ENCODE data around the gene CLEC11A. TPM values are rescaled to one million over a fixed set of nuclear protein-coding genes. Genes with fewer than 3 reads are reported as not detected.

Gene CLEC11A
- total and polyA plus RNA-seq, 9 of the 15 experiments (the other 6 are each of a cell fraction or from before 2014, with no cell fraction given) = 0.39 to 43.9 (median 3.4) TPM

- peak; percentile 71 for TF ChIP-seq ZBTB40 (IDR thresholded peaks at IDR 0.05)
- TF ChIP-seq ZBTB40 (CRISPR knock-in tag; IDR thresholded peaks at IDR 0.05) = no peak
- TF ChIP-seq PTTG1 (tag; IDR thresholded peaks at IDR 0.05; ENCODE audit: low read depth) = no peak
- no peak; the same call in 1 of the 2 replicates for TF ChIP-seq NCOA1 (IDR thresholded peaks at IDR 0.05; ENCODE audit: low read depth)
- TF ChIP-seq ZNF668 (CRISPR knock-in tag; IDR thresholded peaks at IDR 0.05) = 0 out of 2 replicates have a peak, but pooled peaks have one; percentile 29
- TF ChIP-seq ZNF583 (CRISPR knock-in tag; IDR thresholded peaks at IDR 0.05) = no peak
- no peak for TF ChIP-seq ZNF280B (CRISPR knock-in tag; IDR thresholded peaks at IDR 0.05)
- TF ChIP-seq IFI16 (CRISPR knock-in tag; IDR thresholded peaks at IDR 0.05) = no peak
- TF ChIP-seq RBM15 (IDR thresholded peaks at IDR 0.05; ENCODE audit: insufficient read depth, low read length) = no peak
- no peak for TF ChIP-seq HOXB6 (CRISPR knock-in tag; IDR thresholded peaks at IDR 0.05; ENCODE audit: borderline replicate concordance)
- no peak for TF ChIP-seq ZC3H4 (CRISPR knock-in tag; IDR thresholded peaks at IDR 0.05; ENCODE audit: borderline replicate concordance)
- no peak for TF ChIP-seq ZNF143 (CRISPR knock-in tag; IDR thresholded peaks at IDR 0.05)
- no peak; the same call in 1 of the 2 replicates for TF ChIP-seq CREB3 (tag; conservative IDR thresholded peaks at IDR 0.05; ENCODE audit: low read depth)
- TF ChIP-seq STAG1 (CRISPR knock-in tag; IDR thresholded peaks at IDR 0.05; ENCODE audit: borderline replicate concordance) = no peak; the same call in 1 of the 2 replicates
- TF ChIP-seq ZBTB7A (IDR thresholded peaks at IDR 0.05; ENCODE audit: borderline replicate concordance, control insufficient read depth, low read depth, low read length) = no peak
- no peak for TF ChIP-seq HMG20A (CRISPR knock-in tag; conservative IDR thresholded peaks at IDR 0.05)
Observed at GRCh38 chr19:50725218-50725910, 2.2 kb downstream of the CLEC11A start (continued).
